Urothelium cell line (cell line): Measurements from ENCODE around the gene ASRGL1.
A peak's percentile ranks its signal among the peaks of the same experiment; 100 is the strongest.

Experiments
- DNase-seq: peaks from one replicate; pipeline ENCODE4 v3.0.0; 2011; ENCODE audit warnings: low spot score, mixed read lengths
- FAIRE-seq: peaks from 2 replicates; lab custom pipeline; 2011; peaks lifted over from hg19 to GRCh38; lab: Jason Lieb, UNC

ASRGL1 gene

GRCh38 chr11:62391642-62392425 lies 54.6 kb downstream of the ASRGL1 start:
- FAIRE-seq: no peak

GRCh38 chr11:62392506-62392905 lies 55.3 kb downstream of the ASRGL1 start:
- FAIRE-seq: no peak
- no peak for DNase-seq

More at GRCh38 chr11:62391642-62392425, 54.6 kb downstream of the ASRGL1 start:
- DNase-seq: no peak

GRCh38 chr11:62393061-62393611 lies 55.9 kb downstream of the ASRGL1 start:
- FAIRE-seq: no peak
- peak; percentile 67 for DNase-seq

GRCh38 chr11:62393735-62394134 lies 56.5 kb downstream of the ASRGL1 start:
- FAIRE-seq (no peak), DNase-seq (no peak)

- FAIRE-seq: peak; percentile 35
Measured at GRCh38 chr11:62394825-62395538, 57.7 kb downstream of the ASRGL1 start.

GRCh38 chr11:62395885-62396551 lies 58.8 kb downstream of the ASRGL1 start:
- FAIRE-seq: no peak

More at GRCh38 chr11:62394825-62395538, 57.7 kb downstream of the ASRGL1 start:
- DNase-seq: peak; percentile 81

GRCh38 chr11:62398011-62398994 lies 61.1 kb downstream of the ASRGL1 start:
- peak; percentile 52 for DNase-seq
- FAIRE-seq: peak; percentile 63

More at GRCh38 chr11:62395885-62396551, 58.8 kb downstream of the ASRGL1 start:
- DNase-seq: no peak

- no peak for FAIRE-seq
- DNase-seq: no peak
Measured at GRCh38 chr11:62399172-62399877, 62.1 kb downstream of the ASRGL1 start.

- DNase-seq: no peak
- FAIRE-seq: no peak
Measured at GRCh38 chr11:62399878-62400266, 62.6 kb downstream of the ASRGL1 start.

- no peak for DNase-seq
- no peak for FAIRE-seq
Measured at GRCh38 chr11:62400281-62400680, 63.0 kb downstream of the ASRGL1 start.

GRCh38 chr11:62400760-62401159 lies 63.5 kb downstream of the ASRGL1 start:
- no peak for FAIRE-seq

GRCh38 chr11:62401356-62401755 lies 64.1 kb downstream of the ASRGL1 start:
- FAIRE-seq (no peak), DNase-seq (no peak)

More at GRCh38 chr11:62400760-62401159, 63.5 kb downstream of the ASRGL1 start:
- peak; percentile 74 for DNase-seq

- no peak for DNase-seq
- no peak for FAIRE-seq
Measured at GRCh38 chr11:62401811-62402210, 64.6 kb downstream of the ASRGL1 start.

- no peak for FAIRE-seq
- no peak for DNase-seq
Measured at GRCh38 chr11:62402226-62402959, 65.1 kb downstream of the ASRGL1 start.

GRCh38 chr11:62402960-62403730 lies 65.9 kb downstream of the ASRGL1 start:
- DNase-seq: no peak
- no peak for FAIRE-seq

- DNase-seq: no peak
- FAIRE-seq: no peak
Measured at GRCh38 chr11:62404435-62404834, 67.2 kb downstream of the ASRGL1 start.

- no peak for FAIRE-seq
Measured at GRCh38 chr11:62404901-62405300, 67.7 kb downstream of the ASRGL1 start.

GRCh38 chr11:62406034-62406433 lies 68.8 kb downstream of the ASRGL1 start:
- FAIRE-seq (peak; percentile 27), DNase-seq (no peak)

More at GRCh38 chr11:62404901-62405300, 67.7 kb downstream of the ASRGL1 start:
- no peak for DNase-seq
